ENCODE results near the gene SLC25A53. TPM values are rescaled to one million over a fixed set of nuclear protein-coding genes. Genes with fewer than 3 reads are reported as not detected.

Gene SLC25A53
- polyA plus RNA-seq, 1 donor (not counting 4 experiments of a cell fraction or from before 2014, with no cell fraction given), result 2.7 TPM

- Histone ChIP-seq H3K9ac (ENCODE audit: control insufficient read depth, extremely low read depth, insufficient read depth, low read length) (peak overlapping the region; percentile 71), H3K4me1 (ENCODE audit: control insufficient read depth, extremely low read depth, insufficient read depth, low read length) (no peaks in the 10 kb centered on the region), H3K4me3 (ENCODE audit: control insufficient read depth in 2 of 3, extremely low read depth in 1 of 3, insufficient read depth in 2 of 3, low read depth in 1 of 3, low read length in 3 of 3) (peak overlapping the region; percentile 63 to 86 (median 68)), H3K79me2 (ENCODE audit: control insufficient read depth, insufficient read depth, low read length) (peaks cover 43% of the 10 kb centered on the region), H3K4me2 (ENCODE audit: control insufficient read depth, extremely low read depth, insufficient read depth, low read depth, low read length) (peak overlapping the region; percentile 63), H3K27ac (ENCODE audit: control insufficient read depth, insufficient read depth, low read length) (peak overlapping the region; percentile 36), H3K27me3 (ENCODE audit: control insufficient read depth, extremely low read depth, insufficient read depth, low read length) (no peaks in the 10 kb centered on the region), H2AFZ (ENCODE audit: control insufficient read depth, low read length) (peak overlapping the region; percentile 61), H4K20me1 (ENCODE audit: control insufficient read depth, extremely low read depth, insufficient read depth, low read length) (no peaks in the 10 kb centered on the region), H3K9me3 (ENCODE audit: control insufficient read depth, low read depth, low read length) (no peaks in the 10 kb centered on the region), H3K36me3 (ENCODE audit: control insufficient read depth in 2 of 2, extremely low read depth in 1 of 2, insufficient read depth in 2 of 2, low read length in 2 of 2) (no peaks in the 10 kb centered on the region), H3K9me1 (ENCODE audit: control insufficient read depth, extremely low read depth, insufficient read depth, low read length) (no peaks in the 10 kb centered on the region)
- TF ChIP-seq EZH2 (IDR thresholded peaks at IDR 0.05; ENCODE audit: low read length) (no peak), CTCF (optimal IDR thresholded peaks at IDR 0.05 in 1 of 3, IDR thresholded peaks at IDR 0.05 in 1 of 3, conservative IDR thresholded peaks at IDR 0.05 in 1 of 3; ENCODE audit: extremely low read depth in 1 of 3, insufficient read depth in 2 of 3, low read length in 3 of 3) (no peak)
- DNase-seq (ENCODE audit: low read depth, low spot score) (no peak), FAIRE-seq (no peak)
- dilution Hi-C loops (cut with MboI; ENCODE audit: extremely low pct_ligation_motif_present, low sequenced_read_pairs), result no loop called here
Measured at GRCh38 chrX:104166735-104167436, 10.1 kb upstream of the SLC25A53 start.

GRCh38 chrX:104165894-104166734 is 9.3 kb upstream of the SLC25A53 start, which contains the start of gene FAM199X:
Gene FAM199X, plus strand, starts transcription at chrX:104166453. Its CDS starts 333 bp downstream, at chrX:104166786.
- H3K4me1 ChIP-seq (ENCODE audit: control insufficient read depth, extremely low read depth, insufficient read depth, low read length), result no peaks in the 10 kb centered on the region
- H3K4me3 ChIP-seq (ENCODE audit: control insufficient read depth in 2 of 3, extremely low read depth in 1 of 3, insufficient read depth in 2 of 3, low read depth in 1 of 3, low read length in 3 of 3), result peak within 1 kb of the TSS; percentile 63 to 86 (median 69)
- DNase-seq (ENCODE audit: low read depth, low spot score), result no peak
- no peaks in the 10 kb centered on the region for H3K9me3 ChIP-seq (ENCODE audit: control insufficient read depth, low read depth, low read length)
- H2AFZ ChIP-seq (ENCODE audit: control insufficient read depth, low read length), result peak within 1 kb of the TSS; percentile 92
- no peaks in the 10 kb centered on the region for H4K20me1 ChIP-seq (ENCODE audit: control insufficient read depth, extremely low read depth, insufficient read depth, low read length)
- H3K9ac ChIP-seq (ENCODE audit: control insufficient read depth, extremely low read depth, insufficient read depth, low read length), result peak within 1 kb of the TSS; percentile 71
- dilution Hi-C loops (cut with MboI; ENCODE audit: extremely low pct_ligation_motif_present, low sequenced_read_pairs), result no loop called here
- FAIRE-seq, result peak; percentile 20
- H3K79me2 ChIP-seq (ENCODE audit: control insufficient read depth, insufficient read depth, low read length), result peaks cover 43% of the 10 kb centered on the region
- peak within 1 kb of the TSS; percentile 36 for H3K27ac ChIP-seq (ENCODE audit: control insufficient read depth, insufficient read depth, low read length)
- no peaks in the 10 kb centered on the region for H3K27me3 ChIP-seq (ENCODE audit: control insufficient read depth, extremely low read depth, insufficient read depth, low read length)
- TF ChIP-seq CTCF (optimal IDR thresholded peaks at IDR 0.05 in 1 of 3, IDR thresholded peaks at IDR 0.05 in 1 of 3, conservative IDR thresholded peaks at IDR 0.05 in 1 of 3; ENCODE audit: extremely low read depth in 1 of 3, insufficient read depth in 2 of 3, low read length in 3 of 3) (peak in 2 of 3 experiments; percentile 58 to 73), EZH2 (IDR thresholded peaks at IDR 0.05; ENCODE audit: low read length) (no peak)
- peak within 1 kb of the TSS; percentile 91 for H3K4me2 ChIP-seq (ENCODE audit: control insufficient read depth, extremely low read depth, insufficient read depth, low read depth, low read length)
- no peaks in the 10 kb centered on the region for H3K36me3 ChIP-seq (ENCODE audit: control insufficient read depth in 2 of 2, extremely low read depth in 1 of 2, insufficient read depth in 2 of 2, low read length in 2 of 2)
- no peaks in the 10 kb centered on the region for H3K9me1 ChIP-seq (ENCODE audit: control insufficient read depth, extremely low read depth, insufficient read depth, low read length)

All from keratinocyte (primary cell).